HepG2 (cell line): ENCODE data around the gene SNF8. TPM values are rescaled to one million over a fixed set of nuclear protein-coding genes. Genes with fewer than 3 reads are reported as not detected.
A peak's percentile ranks its signal among the peaks of the same experiment; 100 is the strongest.

Source experiments
- ATF2 ChIP-seq: sonication (generic); formaldehyde crosslinking; IDR thresholded peaks from 2 replicates; pipeline ENCODE4 v1.4.0; 2020; ENCODE audit warnings: missing genetic modification reagents
- IRF9 ChIP-seq: sonication (generic); formaldehyde crosslinking; IDR thresholded peaks from 2 replicates; pipeline ENCODE4 v1.8.0; 2022; ENCODE audit warnings: missing genetic modification reagents, mild to moderate bottlenecking, borderline replicate concordance
- MTERF4 ChIP-seq: sonication (generic); formaldehyde crosslinking; IDR thresholded peaks from 2 replicates; pipeline ENCODE4 v1.8.0; 2023; ENCODE audit warnings: mild to moderate bottlenecking, missing genetic modification reagents
- NR2F2 ChIP-seq: IDR thresholded peaks from 2 replicates; pipeline ENCODE4 v1.6.1; 2012; ENCODE audit warnings: low read depth, inconsistent platforms, borderline replicate concordance
- SMC3 ChIP-seq: IDR thresholded peaks from 2 replicates; pipeline ENCODE4 v1.6.1; 2011; ENCODE audit warnings: low read length, improper control_type of control experiment
- SP4 ChIP-seq: sonication (generic); formaldehyde crosslinking; IDR thresholded peaks from 2 replicates; pipeline ENCODE4 v1.8.1; 2023; ENCODE audit warnings: mild to moderate bottlenecking, missing genetic modification reagents
- ZHX1 ChIP-seq: sonication (generic); formaldehyde crosslinking; IDR thresholded peaks from 2 replicates; pipeline ENCODE4 v1.8.1; 2022; ENCODE audit warnings: low read depth, mild to moderate bottlenecking, missing genetic modification reagents
- ZNF138 ChIP-seq: sonication (generic); formaldehyde crosslinking; IDR thresholded peaks from 2 replicates; pipeline ENCODE4 v1.5.0; 2020; ENCODE audit warnings: mild to moderate bottlenecking, low read depth, missing genetic modification reagents
- ZNF24 ChIP-seq: fragments of 450-650 bp; IDR thresholded peaks from 2 replicates; pipeline ENCODE4 v1.6.1; 2017; ENCODE audit warnings: antibody characterized with exemption, mild to moderate bottlenecking
- ZNF687 ChIP-seq: sonication (generic); formaldehyde crosslinking; IDR thresholded peaks from 2 replicates; pipeline ENCODE4 v1.5.1; 2020; ENCODE audit warnings: mild to moderate bottlenecking, missing genetic modification reagents, moderate library complexity
- polyA plus RNA-seq, 8 experiments: library from polyadenylated mRNA; depleted of rRNA in 3 of 8; stranded (reverse) in 7 of 8; unstranded in 1 of 8; fragments of >200 nt; fragmentation: Illumina TruSeq in 4 of 8; extraction: Trizol in 4 of 8; gene quantifications; 2 replicates each; pipeline versions ENCODE4 v1.2.1 to v1.2.3, GENCODE V29; 2011 to 2016; ENCODE audit warnings: low read depth in 4 of 8, missing spikeins in 1 of 8, mixed read lengths in 1 of 8; ENCODE audit not compliant: insufficient read depth in 1 of 8
- total RNA-seq, 5 experiments: library from RNA; depleted of rRNA; stranded (reverse); fragments of >200 nt; fragmentation: Illumina TruSeq; extraction: Trizol; gene quantifications; 2 replicates each; pipeline ENCODE4 v1.2.3, GENCODE V29; 2016; ENCODE audit warnings: low read depth in 1 of 5
- TF ChIP-seq, protein P1 (sequence below): sonication (generic); formaldehyde crosslinking; IDR thresholded peaks from 2 replicates; pipeline ENCODE4 v1.5.0; 2020; ENCODE audit warnings: mild to moderate bottlenecking, missing genetic modification reagents, borderline replicate concordance

Gene SNF8
- total and polyA plus RNA-seq, 2 of the 13 experiments (the other 11 are each of a cell fraction or from before 2014, with no cell fraction given) = 114 to 153 TPM

- TF ChIP-seq, protein P1, sequence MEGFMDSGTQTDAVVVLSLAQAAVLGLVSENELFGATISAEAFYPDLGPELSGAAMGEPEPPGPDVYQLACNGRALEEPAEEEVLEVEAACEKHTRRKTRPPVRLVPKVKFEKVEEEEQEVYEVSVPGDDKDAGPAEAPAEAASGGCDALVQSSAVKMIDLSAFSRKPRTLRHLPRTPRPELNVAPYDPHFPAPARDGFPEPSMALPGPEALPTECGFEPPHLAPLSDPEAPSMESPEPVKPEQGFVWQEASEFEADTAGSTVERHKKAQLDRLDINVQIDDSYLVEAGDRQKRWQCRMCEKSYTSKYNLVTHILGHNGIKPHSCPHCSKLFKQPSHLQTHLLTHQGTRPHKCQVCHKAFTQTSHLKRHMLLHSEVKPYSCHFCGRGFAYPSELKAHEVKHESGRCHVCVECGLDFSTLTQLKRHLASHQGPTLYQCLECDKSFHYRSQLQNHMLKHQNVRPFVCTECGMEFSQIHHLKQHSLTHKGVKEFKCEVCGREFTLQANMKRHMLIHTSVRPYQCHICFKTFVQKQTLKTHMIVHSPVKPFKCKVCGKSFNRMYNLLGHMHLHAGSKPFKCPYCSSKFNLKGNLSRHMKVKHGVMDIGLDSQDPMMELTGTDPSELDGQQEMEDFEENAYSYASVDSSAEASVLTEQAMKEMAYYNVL = peak; percentile 19; the same call in 1 of the 2 replicates
- no peak for TF ChIP-seq MTERF4 (CRISPR knock-in tag)
- no peak for TF ChIP-seq ZNF24
- no peak for TF ChIP-seq ATF2 (CRISPR knock-in tag)
- peak; percentile 35; the same call in 1 of the 2 replicates for TF ChIP-seq ZNF687 (CRISPR knock-in tag)
- peak; percentile 82; the same call in 1 of the 2 replicates for TF ChIP-seq IRF9 (CRISPR knock-in tag)
- peak; percentile 36 for TF ChIP-seq SMC3
- TF ChIP-seq ZHX1 (CRISPR knock-in tag) = 0 out of 2 replicates have a peak, but pooled peaks have one; percentile 39
- TF ChIP-seq ZNF138 (CRISPR knock-in tag) = no peak
- peak; percentile 67; the same call in 1 of the 2 replicates for TF ChIP-seq NR2F2
- peak; percentile 47; the same call in 1 of the 2 replicates for TF ChIP-seq SP4 (CRISPR knock-in tag)
These were observed 17.0 kb upstream of the SNF8 start (continued) for GRCh38 chr17:48961516-48962233.
